ES-I3 (cell line): ENCODE data around the gene MLC1.
A peak's percentile ranks its signal among the peaks of the same experiment; 100 is the strongest.

Experiments
- H3K36me3 ChIP-seq: 2 replicates; pipeline ENCODE4 v1.6.1; 2013; ENCODE audit warnings: mild to moderate bottlenecking, low read length, control low read depth, moderate library complexity; ENCODE audit not compliant: insufficient read depth
- H3K4me1 ChIP-seq: 2 replicates; pipeline ENCODE4 v1.6.1; 2013; ENCODE audit warnings: mild to moderate bottlenecking, control low read depth, low read length; ENCODE audit not compliant: insufficient read depth
- H3K9ac ChIP-seq: 2 replicates; pipeline ENCODE4 v1.6.1; 2013; ENCODE audit warnings: low read depth, mild to moderate bottlenecking, low read length, moderate library complexity
- H3K9me3 ChIP-seq: 2 replicates; pipeline ENCODE4 v1.6.1; 2013; ENCODE audit warnings: mild to moderate bottlenecking, low read length, moderate library complexity; ENCODE audit not compliant: control insufficient read depth, insufficient read depth

MLC1 gene

GRCh38 chr22:50063589-50064393 is 21.4 kb downstream of the MLC1 start:
- Histone ChIP-seq H3K4me1 (no peaks in the 10 kb centered on the region; the same call in 1 of the 2 replicates), H3K9me3 (no peaks in the 10 kb centered on the region), H3K36me3 (no peaks in the 10 kb centered on the region), H3K9ac (no peak overlapping the region)

GRCh38 chr22:50062509-50063135 is 22.6 kb downstream of the MLC1 start:
- Histone ChIP-seq H3K9ac (no peak overlapping the region), H3K9me3 (no peaks in the 10 kb centered on the region), H3K4me1 (no peaks in the 10 kb centered on the region; the same call in 1 of the 2 replicates), H3K36me3 (no peaks in the 10 kb centered on the region)

GRCh38 chr22:50061824-50062355 is 23.3 kb downstream of the MLC1 start:
- H3K4me1 ChIP-seq, result no peaks in the 10 kb centered on the region; the same call in 1 of the 2 replicates
- H3K9ac ChIP-seq, result no peak overlapping the region
- no peaks in the 10 kb centered on the region for H3K9me3 ChIP-seq
- H3K36me3 ChIP-seq, result no peaks in the 10 kb centered on the region

- Histone ChIP-seq H3K36me3 (no peaks in the 10 kb centered on the region), H3K9ac (no peak overlapping the region), H3K9me3 (no peaks in the 10 kb centered on the region), H3K4me1 (no peaks in the 10 kb centered on the region; the same call in 1 of the 2 replicates)
These were observed 23.9 kb downstream of the MLC1 start for GRCh38 chr22:50061141-50061823.

- H3K36me3 ChIP-seq, result no peaks in the 10 kb centered on the region
- H3K9me3 ChIP-seq, result no peaks in the 10 kb centered on the region
- H3K4me1 ChIP-seq, result no peaks in the 10 kb centered on the region; the same call in 1 of the 2 replicates
- H3K9ac ChIP-seq, result no peak overlapping the region
These were observed 24.6 kb downstream of the MLC1 start for GRCh38 chr22:50060441-50061140.

- Histone ChIP-seq H3K4me1 (no peaks in the 10 kb centered on the region; the same call in 1 of the 2 replicates), H3K36me3 (no peaks in the 10 kb centered on the region), H3K9me3 (no peaks in the 10 kb centered on the region), H3K9ac (no peak overlapping the region)
These were observed 25.4 kb downstream of the MLC1 start for GRCh38 chr22:50059881-50060262.

GRCh38 chr22:50058906-50059880 is 26.0 kb downstream of the MLC1 start:
- Histone ChIP-seq H3K9me3 (no peaks in the 10 kb centered on the region), H3K36me3 (no peaks in the 10 kb centered on the region), H3K9ac (peak overlapping the region; percentile 62; the same call in 1 of the 2 replicates), H3K4me1 (no peaks in the 10 kb centered on the region; the same call in 1 of the 2 replicates)

GRCh38 chr22:50058061-50058905 is 26.9 kb downstream of the MLC1 start, which contains the start of gene TTLL8:
TSS of gene TTLL8 (minus strand) at chr22:50058298.
- Histone ChIP-seq H3K9me3 (no peaks in the 10 kb centered on the region), H3K4me1 (no peaks in the 10 kb centered on the region; the same call in 1 of the 2 replicates)

GRCh38 chr22:50057278-50058060 is 27.8 kb downstream of the MLC1 start:
- Histone ChIP-seq H3K4me1 (no peaks in the 10 kb centered on the region; the same call in 1 of the 2 replicates), H3K36me3 (no peaks in the 10 kb centered on the region), H3K9me3 (no peaks in the 10 kb centered on the region), H3K9ac (no peak overlapping the region; the same call in 1 of the 2 replicates)

More at GRCh38 chr22:50058061-50058905, 26.9 kb downstream of the MLC1 start, which contains the start of gene TTLL8:
- H3K36me3 ChIP-seq, result no peaks in the 10 kb centered on the region
- H3K9ac ChIP-seq, result peak within 1 kb of the TSS; percentile 62; the same call in 1 of the 2 replicates

GRCh38 chr22:50056214-50056972 is 28.8 kb downstream of the MLC1 start:
- no peaks in the 10 kb centered on the region; the same call in 1 of the 2 replicates for H3K4me1 ChIP-seq
- no peaks in the 10 kb centered on the region for H3K9me3 ChIP-seq
- no peaks in the 10 kb centered on the region for H3K36me3 ChIP-seq
- H3K9ac ChIP-seq, result no peak overlapping the region

- H3K9ac ChIP-seq, result no peak overlapping the region
- no peaks in the 10 kb centered on the region for H3K36me3 ChIP-seq
- H3K9me3 ChIP-seq, result no peaks in the 10 kb centered on the region
- H3K4me1 ChIP-seq, result no peaks in the 10 kb centered on the region
These were observed 31.4 kb downstream of the MLC1 start for GRCh38 chr22:50053861-50054260.
